Upper lobe of right lung (tissue), 1 donor: ENCODE results near the gene PTPRK. TPM values are rescaled to one million over a fixed set of nuclear protein-coding genes. Genes with fewer than 3 reads are reported as not detected.

ENCODE experiments used
- ATAC-seq: fragments of 200-7000 bp; cut with Tn5 transposase; one replicate; pipeline ENCODE4 v1.9.1; 2020; ENCODE audit warnings: mild to moderate bottlenecking, moderate library complexity
- DNase-seq: peaks from one replicate; pipeline ENCODE4 v3.0.0-alpha.2; 2020
- H3K27ac ChIP-seq: fragments of 200-600 bp; one replicate; pipeline ENCODE4 v1.8.0; 2022
- H3K27me3 ChIP-seq: fragments of 200-600 bp; one replicate; pipeline ENCODE4 v1.8.0; 2022; ENCODE audit warnings: mild to moderate bottlenecking
- H3K36me3 ChIP-seq: fragments of 200-600 bp; one replicate; pipeline ENCODE4 v1.8.0; 2022
- H3K4me1 ChIP-seq: fragments of 200-600 bp; one replicate; pipeline ENCODE4 v1.8.0; 2022
- H3K4me3 ChIP-seq: fragments of 200-600 bp; one replicate; pipeline ENCODE4 v1.8.0; 2022; ENCODE audit warnings: mild to moderate bottlenecking
- H3K9me3 ChIP-seq: fragments of 200-600 bp; one replicate; pipeline ENCODE4 v1.8.0; 2022
- CTCF ChIP-seq: fragments of 200-600 bp; IDR thresholded peaks from one replicate; pipeline ENCODE4 v1.8.0; 2022; ENCODE audit warnings: antibody characterized with exemption
- intact Hi-C: fragments of 100-400 bp; cut with DNase I; formaldehyde crosslinking; loops from one replicate; pipeline ENCODE4 v1.11.0; 2022
- total RNA-seq: library from RNA; stranded (reverse); fragmentation: NEBNext Ultra II Directional; extraction: Animal tissue kit (Norgen Biotek cat#: 25700); gene quantifications from one replicate; pipeline ENCODE4 v1.2.1, GENCODE V29; 2021
- donor health status: DM: no; HTN: yes; CAD: no; lungs with severe emphysema.

The PTPRK gene
- total RNA-seq, 1 donor from 2014 or later = 64.6 TPM

GRCh38 chr6:128531696-128532095 lies 11.3 kb upstream of the PTPRK start:
- H3K27me3 ChIP-seq = no peaks in the 10 kb centered on the region
- intact Hi-C loops = no loop called here
- no peaks in the 10 kb centered on the region for H3K4me1 ChIP-seq
- ATAC-seq (no peak), DNase-seq (no peak)
- H3K9me3 ChIP-seq = no peaks in the 10 kb centered on the region
- H3K4me3 ChIP-seq = no peak overlapping the region
- TF ChIP-seq CTCF = no peak
- no peaks in the 10 kb centered on the region for H3K36me3 ChIP-seq
- no peak overlapping the region for H3K27ac ChIP-seq

- H3K36me3 ChIP-seq = no peaks in the 10 kb centered on the region
- DNase-seq (no peak), ATAC-seq (no peak)
- H3K4me1 ChIP-seq = no peaks in the 10 kb centered on the region
- intact Hi-C loops = no loop called here
- no peak overlapping the region for H3K4me3 ChIP-seq
- H3K9me3 ChIP-seq = no peaks in the 10 kb centered on the region
- TF ChIP-seq CTCF = no peak
- H3K27ac ChIP-seq = no peak overlapping the region
- H3K27me3 ChIP-seq = no peaks in the 10 kb centered on the region
Observed at GRCh38 chr6:128528241-128528640, 7.8 kb upstream of the PTPRK start.

GRCh38 chr6:128527375-128527774 lies 7.0 kb upstream of the PTPRK start:
- no peak for TF ChIP-seq CTCF
- intact Hi-C loops = no loop called here
- DNase-seq (no peak), ATAC-seq (no peak)
- H3K4me3 ChIP-seq = no peak overlapping the region
- H3K36me3 ChIP-seq = no peaks in the 10 kb centered on the region
- no peaks in the 10 kb centered on the region for H3K9me3 ChIP-seq
- H3K4me1 ChIP-seq = no peaks in the 10 kb centered on the region
- H3K27me3 ChIP-seq = no peaks in the 10 kb centered on the region
- no peak overlapping the region for H3K27ac ChIP-seq

GRCh38 chr6:128526152-128526914 lies 5.9 kb upstream of the PTPRK start:
- no peaks in the 10 kb centered on the region for H3K36me3 ChIP-seq
- peaks cover 1% of the 10 kb centered on the region for H3K4me1 ChIP-seq
- no peak overlapping the region for H3K27ac ChIP-seq
- no peaks in the 10 kb centered on the region for H3K9me3 ChIP-seq
- no peak overlapping the region for H3K4me3 ChIP-seq
- H3K27me3 ChIP-seq = no peaks in the 10 kb centered on the region
- no peak for DNase-seq
- no peak for TF ChIP-seq CTCF
- intact Hi-C loops = no loop called here
- ATAC-seq = no peak

GRCh38 chr6:128525406-128525805 lies 5.0 kb upstream of the PTPRK start:
- H3K9me3 ChIP-seq = no peaks in the 10 kb centered on the region
- DNase-seq = no peak
- H3K27ac ChIP-seq = no peak overlapping the region
- peaks cover 4% of the 10 kb centered on the region for H3K4me1 ChIP-seq
- H3K36me3 ChIP-seq = no peaks in the 10 kb centered on the region
- no peak for TF ChIP-seq CTCF
- intact Hi-C loops = no loop called here
- no peak for ATAC-seq
- no peak overlapping the region for H3K4me3 ChIP-seq
- H3K27me3 ChIP-seq = no peaks in the 10 kb centered on the region

GRCh38 chr6:128521282-128521632 lies 858 bp upstream of the PTPRK start:
- DNase-seq = no peak
- no peak for ATAC-seq
- intact Hi-C loops = no loop called here
- TF ChIP-seq CTCF = no peak
- no peaks in the 10 kb centered on the region for H3K36me3 ChIP-seq
- no peaks in the 10 kb centered on the region for H3K9me3 ChIP-seq
- peak overlapping the region; percentile 77 for H3K4me3 ChIP-seq
- no peaks in the 10 kb centered on the region for H3K27me3 ChIP-seq
- H3K4me1 ChIP-seq = peaks cover 7% of the 10 kb centered on the region
- peak overlapping the region; percentile 92 for H3K27ac ChIP-seq
